HG02588 (cell line): ENCODE results near the gene TBRG4.

Experiments
- ATAC-seq: cut with Tn5 transposase; IDR thresholded peaks from one replicate; pipeline ENCODE4 v1.9.1; 2021; ENCODE audit warnings: mild to moderate bottlenecking, moderate library complexity; ENCODE audit not compliant: unreplicated experiment

TBRG4 gene

DNA sequence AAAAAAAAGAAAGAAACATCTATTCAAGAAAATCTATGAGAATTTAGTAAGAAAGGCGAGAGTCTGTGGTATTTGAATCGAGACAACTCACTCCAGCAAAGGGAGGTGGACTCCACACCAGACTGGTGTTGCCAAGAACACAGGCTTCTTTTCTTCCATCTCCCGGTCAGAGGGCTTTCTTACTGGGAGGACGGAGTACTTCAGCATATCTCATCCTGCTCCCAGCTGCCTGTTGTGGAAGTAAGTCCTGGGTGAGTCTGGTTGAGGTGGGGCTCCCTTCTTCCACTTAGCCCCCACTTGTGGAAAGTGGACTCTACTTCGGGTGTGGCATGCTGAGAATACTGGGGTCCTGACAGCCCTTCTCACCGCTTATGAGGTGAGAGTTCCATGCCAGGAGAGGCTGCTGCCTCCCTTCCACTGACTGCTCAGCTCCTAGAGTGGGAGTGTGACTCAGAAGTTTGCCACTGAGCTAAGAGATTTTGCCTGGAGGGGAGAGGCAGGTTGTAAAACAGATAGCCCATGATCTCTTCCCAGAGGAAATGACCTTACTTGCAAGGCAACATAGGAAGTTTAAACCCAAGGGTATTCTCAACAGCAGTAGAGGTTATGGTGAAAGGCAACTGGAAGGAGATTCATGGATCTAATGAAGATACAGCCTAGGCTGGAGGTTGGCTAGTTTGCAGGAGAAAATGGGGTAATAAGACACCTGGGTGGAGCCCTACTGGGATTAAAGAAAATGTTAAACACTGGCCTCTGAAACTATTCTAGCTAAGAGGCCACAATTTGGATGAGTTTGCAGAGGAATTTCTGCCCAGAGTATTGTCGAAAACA lies 19.2 kb downstream of the TBRG4 start:
- ATAC-seq, result no peak

DNA sequence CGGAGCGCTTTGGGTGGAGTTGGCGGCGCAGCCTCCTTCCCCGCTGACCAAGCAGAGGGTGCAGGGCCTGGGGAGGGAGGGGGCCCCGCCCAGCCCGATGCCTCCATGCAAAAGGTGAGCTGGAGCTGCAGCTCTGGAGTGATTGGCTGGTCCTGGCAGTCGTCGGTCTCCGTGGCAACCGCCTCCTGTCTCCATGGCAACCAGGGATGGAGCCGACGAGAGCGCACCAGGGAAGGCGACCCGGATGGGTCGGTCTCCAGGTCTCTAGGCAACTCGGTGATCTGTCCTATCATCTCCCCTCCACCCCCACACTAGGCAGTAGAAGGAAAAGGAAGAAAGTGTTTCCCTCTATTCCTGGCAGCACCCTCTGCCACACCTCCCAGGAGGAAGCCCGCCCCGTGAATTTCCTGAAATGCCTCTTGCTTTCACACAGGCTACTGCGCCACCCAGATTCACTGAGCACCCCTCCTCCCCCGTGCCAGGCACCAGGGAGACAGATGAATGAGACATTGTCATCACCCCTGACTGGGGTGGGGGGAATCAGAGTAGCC lies 22.1 kb downstream of the TBRG4 start:
- no peak for ATAC-seq

DNA sequence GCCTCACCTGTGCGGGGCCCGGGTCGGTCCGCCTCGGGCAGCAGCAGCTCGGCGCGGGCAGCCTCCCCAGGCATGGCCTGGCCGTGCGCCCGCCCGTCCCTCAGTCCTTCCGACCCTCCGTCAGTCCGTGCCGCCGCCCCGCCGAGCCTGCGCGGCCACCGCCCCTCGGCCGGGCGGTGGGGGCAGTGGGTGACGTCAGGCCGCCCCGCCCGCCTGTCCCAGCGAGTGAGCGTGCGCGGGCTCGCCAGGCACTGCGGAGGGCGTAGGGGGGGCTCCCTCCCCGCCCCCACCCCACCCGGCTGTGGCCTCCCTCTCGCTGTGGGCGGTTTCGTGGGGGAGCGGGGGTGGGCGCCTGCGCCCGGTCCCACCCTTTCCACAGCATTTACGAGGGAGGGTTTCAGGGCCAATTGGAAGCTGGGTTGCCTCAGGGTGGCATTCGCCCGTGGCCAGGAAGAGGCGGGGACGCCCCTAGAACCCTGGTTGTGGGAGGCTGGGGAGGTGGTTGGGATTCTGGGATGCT lies 22.6 kb downstream of the TBRG4 start, which contains the start of gene NACAD:
TSS of gene NACAD (minus strand) at position 149 of the 520 bp plus-strand sequence. CDS start at position 74, 75 bp downstream.
- ATAC-seq, result no peak

DNA sequence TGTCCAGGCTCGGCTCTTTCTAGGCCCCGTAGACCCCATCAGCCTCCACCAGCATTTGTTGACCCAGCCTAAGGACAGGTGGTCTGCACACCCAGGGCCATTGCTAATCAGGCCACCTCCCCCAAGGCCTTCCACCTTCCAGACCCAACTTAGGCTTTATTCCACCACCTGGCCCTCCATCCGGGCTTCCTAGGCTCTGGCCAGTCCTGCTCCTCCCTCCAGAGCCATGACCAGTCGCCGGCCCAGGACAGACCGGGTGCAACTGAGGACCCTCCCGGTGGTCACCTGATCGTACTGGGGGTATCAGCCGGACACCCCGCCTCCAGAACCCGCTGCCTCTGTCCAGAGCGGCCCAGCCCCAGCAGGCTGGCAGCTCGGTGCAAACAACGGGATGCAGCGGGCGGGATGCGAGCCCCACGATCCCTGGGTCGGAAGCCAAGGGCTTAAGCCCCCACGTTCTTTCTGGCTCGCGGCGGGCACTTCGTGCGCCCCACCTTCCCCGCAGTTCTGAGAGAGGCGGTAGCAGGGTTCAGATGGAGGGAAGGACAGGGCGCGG lies 23.3 kb downstream of the TBRG4 start:
- no peak for ATAC-seq

DNA sequence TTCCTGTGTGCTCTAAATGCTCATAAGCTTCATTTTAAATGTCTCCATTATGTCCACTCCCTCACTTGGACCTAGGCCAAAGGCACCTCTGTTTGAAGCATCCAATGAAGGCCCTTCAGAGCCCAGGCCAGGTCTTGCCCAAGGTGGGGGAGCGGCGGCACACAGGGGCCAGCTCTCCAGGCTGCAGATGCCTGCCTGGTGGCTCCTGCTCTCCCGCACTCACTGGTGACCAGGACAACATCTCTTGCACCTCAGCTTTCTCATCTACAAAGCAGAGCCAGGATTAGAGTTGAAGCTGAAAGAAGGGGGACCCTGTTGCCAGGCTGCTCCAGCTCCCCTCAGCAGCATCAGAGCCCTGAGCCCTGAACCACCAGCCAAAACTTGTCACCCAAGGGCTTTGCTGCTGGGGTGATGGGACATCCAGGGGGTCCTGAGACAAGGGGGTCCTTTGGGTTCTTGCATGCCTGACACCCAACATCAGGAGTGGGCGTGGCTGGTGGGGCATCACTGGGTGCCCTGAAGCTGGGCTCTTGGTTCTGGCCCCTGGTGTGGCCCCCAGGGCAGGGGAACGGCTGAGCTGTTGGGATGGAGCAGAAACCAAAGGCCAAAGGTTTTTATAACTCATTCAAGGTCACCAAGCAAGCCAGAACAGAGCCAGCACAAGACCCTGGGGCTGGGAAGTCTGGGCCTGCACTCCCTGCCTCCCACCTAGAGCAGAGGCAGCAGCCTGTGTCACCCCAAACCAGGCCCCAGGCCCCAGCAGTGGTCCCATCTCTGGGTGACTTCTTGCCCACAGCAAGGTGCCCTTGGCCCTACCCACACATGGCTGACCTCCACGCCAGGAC lies 24.0 kb downstream of the TBRG4 start:
- no peak for ATAC-seq

DNA sequence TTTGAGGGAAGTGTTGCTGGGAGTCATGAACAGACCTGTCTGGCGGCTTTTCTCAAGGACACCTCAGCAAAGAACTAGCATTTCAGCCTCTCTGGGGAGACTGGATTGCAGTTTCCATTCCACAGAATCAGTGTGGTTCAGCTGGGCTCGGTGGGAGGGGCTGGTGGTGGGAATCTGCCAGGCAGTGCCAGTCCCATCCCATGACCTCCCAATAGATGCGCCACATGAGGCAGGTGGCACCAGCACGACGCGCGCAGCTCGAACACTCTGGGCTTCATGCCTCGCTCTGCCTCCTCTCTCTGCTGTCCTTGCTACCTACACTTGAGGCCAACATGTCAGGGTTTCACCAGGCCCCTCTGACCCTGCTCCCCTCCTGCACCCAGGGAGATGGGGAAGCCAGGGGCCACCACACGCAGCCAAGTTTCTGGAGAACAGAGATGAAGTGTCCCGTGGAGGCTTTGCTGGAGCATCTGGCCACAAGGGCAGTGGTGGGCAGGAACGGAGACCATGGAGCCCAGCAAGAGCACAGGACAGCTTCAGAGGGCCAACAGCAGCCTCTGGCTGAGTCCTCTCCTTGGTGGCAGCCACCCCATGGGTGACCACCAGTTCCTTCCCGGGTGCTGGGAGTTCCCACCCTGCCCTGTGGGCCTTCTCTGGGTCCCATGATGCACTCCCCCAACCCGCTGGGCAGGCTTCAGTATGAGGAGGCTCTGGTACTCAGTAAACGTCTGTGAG lies 25.0 kb downstream of the TBRG4 start:
- no peak for ATAC-seq

DNA sequence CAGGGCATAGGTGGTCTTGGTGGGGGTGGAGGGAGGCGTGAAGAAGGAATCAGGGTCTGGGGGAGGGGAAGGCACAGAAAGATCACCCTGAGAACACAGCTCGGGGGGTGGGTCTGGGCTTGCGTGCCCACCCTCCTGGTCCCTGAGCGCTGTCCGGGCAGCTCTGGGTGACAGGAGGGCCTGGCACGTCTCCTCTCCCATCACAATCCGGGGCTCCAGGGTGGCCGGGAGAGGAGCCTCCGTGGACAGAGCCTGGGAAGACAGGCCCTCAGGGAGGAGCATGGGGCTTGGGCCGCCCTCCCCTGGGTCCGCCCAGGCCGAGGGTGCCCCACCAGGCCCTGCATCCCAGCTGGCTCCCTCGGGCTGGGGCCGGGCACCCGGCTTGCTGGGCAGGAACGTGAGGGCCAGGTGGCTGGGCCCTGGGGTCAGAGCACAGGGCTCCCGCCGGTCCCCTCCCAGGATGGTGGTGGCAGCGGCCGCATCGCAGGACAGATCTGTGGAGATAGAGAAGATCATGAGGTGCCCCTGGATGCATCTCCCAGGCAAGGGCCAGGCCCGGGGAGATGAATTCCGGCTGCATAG lies 25.8 kb downstream of the TBRG4 start:
- no peak for ATAC-seq

DNA sequence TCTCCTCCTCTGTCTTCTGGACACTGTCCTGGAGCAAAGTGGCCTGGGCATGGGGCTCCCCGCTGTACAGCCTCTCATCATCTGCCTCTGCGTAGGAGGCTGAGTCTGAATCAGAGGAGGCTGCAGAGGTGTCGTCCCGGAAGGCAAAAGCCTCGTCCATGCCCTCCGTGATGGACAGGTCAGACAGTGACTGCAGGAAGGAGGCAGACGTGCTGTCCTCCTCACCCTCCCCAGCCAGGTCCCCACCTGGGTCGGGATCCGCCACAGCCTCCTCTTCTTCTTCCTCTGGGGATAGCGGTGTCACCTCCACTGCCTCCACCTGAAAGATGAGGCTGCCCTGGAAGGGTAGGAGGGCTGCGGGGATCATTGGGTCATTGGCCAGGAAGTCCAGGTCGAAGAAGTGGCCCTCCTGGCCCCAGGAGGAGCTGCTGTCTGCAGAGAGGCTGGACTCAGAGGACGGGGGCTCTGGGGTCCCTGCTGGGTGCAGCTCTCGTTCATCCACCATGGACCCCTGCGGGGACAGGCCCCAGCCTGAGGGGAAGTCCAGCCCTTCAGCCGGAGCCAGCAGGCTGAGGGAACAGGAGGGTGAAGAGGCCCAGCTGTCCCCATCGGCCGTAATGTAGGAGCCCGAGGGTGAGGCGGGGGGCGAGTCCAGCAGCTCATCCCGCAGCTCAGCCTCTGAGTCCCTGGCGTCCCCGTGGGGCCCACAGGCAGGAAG lies 26.4 kb downstream of the TBRG4 start:
- no peak for ATAC-seq

DNA sequence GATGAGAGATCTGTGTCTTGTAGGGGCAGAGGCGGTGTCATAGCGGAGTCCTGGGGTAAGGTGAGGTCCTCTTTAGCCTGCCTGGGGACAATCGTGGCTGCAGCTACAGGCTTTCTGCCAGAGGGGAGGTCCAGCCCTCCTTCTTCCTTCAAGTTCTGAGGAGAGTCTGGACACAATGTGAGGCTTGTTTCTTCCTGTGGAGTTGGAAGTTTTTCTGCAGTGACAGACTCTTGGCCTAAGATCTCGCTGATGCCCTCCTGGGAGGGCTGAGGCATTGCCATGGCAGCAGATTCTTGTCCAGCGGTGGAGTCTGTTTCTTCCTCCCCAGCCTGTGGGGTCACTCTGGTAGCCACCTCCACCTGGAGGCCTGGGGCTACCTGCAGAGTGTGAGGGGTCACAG lies 27.2 kb downstream of the TBRG4 start:
- ATAC-seq, result no peak

DNA sequence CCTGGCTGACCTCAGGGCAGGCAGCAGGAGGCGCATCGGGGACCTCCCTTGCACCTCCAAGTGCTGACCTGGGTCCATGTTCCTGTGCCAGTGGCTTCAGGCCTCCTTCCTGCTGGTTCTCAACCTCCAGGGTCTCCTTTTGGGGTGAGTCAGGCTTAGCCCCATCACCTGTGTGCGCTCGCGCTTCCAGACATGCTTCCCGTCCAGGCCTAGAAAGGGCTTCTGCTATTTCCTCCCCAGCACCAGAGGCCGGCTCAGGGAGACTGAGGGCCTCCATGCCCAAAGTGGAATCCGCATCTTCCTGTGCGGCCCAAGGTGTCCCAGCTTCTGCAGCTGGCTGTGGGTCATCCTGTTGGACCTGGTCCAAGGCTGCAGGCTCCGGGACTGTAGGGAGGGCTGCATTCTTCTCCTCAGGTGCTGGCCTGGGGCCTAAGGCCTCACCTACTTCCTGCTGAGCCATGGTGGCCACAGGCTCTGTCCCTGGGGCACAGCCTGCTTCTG lies 28.6 kb downstream of the TBRG4 start:
- ATAC-seq, result no peak

DNA sequence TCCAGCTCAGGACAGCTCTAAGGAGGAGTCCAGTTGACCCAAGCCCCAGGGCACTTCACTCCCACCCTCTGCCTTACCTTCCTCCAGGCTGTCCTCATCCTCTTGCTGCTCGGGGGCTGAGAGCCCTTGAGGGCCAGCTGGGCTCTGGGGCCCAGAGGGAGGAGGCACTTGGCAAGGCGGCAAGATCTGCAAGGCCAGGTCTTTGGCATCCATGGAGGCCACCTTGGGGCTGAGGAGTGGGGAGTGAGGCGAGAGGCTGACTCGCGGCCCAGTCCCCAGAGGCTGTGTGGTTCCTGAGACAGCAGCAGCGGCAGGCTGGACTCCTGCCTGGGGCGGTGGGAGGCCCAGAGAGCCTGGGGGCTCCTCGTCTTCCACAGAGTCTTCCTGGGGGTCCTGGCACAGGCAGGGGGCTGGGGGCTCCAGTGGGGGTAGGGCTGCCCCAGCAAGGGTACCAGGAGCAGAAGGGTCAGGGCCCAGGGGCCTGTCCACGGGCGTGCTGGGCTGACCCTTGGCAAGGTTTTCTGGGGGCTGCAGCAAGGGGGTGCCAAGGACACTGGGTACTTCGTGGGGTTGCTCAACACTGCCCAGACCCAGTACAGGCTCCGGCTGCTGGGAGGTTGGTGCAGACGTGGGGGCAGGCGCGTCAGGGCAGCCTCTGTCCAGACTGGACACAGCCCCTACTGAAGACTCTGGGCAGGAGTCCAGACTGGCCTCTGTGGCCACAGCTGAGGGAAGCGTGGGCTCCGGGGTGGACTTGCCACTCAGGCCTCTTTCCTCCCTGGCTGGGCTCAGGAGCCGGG lies 29.3 kb downstream of the TBRG4 start:
- ATAC-seq, result no peak

DNA sequence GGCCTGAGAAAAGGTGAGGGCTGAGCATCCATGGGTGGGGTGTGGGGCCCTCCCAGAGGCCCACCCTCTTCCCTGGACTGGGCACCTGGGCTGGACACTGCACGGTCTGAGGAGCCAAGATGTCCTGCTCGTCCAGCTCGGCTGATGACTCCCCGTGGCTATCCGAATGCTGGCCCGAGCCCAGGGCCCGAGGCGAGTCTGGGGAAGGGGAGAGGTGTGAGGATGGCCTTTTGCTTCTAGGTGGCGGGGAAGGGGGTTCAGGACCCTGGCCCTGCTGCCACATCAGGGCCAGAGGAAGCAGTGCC lies 29.9 kb downstream of the TBRG4 start:
- no peak for ATAC-seq

DNA sequence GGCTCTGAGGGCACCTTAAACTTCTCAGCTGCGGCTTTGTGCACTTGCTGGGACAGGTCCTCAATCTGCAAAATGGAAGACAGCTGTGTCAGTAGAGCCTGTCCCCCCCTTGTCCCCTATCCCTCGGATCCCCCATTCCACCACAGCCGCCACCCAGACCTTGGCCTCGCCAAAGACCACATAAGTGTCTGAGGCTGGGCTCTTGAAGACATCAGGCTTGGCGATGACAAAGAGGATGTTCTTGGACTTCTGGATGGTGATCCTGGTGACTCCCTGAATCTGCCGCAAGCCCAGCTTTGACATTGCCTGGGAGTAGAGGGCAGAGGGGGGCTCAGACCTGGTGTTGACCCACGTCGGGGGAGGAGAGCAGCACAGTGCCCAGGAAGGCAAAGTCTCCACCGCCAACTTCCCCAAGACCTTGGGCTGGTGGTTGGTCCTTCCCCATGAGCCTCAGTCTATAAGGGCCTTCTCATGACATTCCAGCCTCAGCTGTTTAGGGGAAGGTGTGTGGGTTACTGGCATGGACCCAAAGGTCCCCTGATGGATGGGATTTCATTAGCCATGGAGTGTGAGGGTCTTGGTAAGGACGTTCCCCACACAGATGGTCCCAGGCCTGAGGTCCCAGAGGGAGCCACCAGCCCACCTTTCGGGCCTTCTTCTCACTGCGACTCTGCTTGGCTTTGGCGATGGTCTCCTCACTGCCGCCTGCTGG lies 30.4 kb downstream of the TBRG4 start:
- ATAC-seq, result no peak

DNA sequence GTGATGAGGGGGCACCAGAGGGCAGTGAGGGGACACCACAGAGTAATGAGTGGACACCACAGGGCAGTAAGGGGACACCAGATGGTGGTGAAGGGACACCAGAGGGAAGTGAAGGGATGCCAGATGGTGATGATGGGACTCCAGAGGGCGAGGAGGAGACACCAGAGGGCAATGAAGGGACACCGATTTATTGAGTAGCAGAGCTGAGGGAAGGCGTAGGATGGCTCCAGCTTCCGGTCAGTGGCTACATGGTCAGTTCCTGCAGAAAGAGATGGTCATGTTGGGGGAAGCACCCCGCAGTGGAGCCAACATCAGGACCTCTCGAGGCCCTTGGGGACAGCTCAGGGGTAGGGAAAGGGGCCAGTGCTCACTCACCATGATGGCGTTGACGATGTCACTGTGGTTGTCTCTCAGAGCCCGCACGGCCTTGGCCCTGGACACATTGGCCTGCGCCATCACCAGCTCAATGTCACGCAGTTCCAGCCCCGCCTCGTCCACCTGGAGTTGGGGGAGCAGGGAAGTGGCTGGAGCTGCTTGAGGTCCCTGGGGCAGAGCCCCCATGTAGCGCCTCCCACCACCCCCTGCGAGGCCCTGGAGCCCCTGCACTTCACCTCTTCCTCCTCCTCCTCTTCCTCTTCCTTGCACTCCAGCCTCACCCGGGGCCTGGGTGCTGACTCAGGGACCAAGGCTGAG lies 31.1 kb downstream of the TBRG4 start:
- ATAC-seq, result no peak

DNA sequence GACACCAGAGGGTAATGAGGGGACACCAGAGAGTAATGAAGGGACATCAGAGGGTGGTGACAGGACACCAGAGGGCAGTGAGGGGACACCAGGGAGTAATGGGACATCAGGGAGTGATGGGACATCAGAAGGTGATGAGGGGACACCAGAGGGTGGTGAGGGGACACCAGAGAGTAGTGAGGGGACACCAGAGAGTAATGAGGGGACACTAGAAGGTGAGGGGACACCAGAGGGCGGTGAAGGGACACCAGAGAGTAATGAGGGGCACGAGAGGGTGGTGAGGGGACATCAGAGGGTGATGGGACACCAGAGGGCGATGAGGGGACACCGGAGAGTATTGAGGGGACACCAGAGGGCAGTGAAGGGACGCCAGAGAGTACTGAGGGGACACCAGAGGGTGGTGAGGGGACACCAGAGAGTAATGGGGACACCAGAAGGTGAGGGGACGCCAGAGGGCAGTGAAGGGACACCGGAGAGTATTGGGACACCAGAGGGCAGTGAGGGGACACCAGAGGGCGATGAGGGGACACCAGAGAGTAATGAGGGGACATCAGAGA lies 33.3 kb downstream of the TBRG4 start:
- ATAC-seq, result no peak

DNA sequence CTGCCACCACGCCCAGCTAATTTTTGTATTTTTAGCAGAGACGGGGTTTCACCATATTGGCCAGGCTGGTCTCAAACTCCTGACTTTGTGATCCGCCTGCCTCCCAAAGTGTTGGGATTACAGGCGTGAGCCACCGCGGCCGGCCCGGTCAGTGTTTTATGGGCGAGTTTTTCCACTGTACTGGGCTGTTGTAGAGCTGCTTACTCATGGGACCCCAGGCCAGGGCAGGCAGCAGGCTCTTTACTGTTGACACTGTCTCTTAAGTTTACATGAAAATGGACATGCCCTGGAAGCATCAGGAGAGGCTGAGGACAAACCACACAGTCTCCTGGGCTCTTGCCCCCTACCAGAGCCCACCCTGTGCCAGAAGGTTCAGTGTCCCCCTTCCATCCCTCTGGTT lies 33.9 kb downstream of the TBRG4 start:
- ATAC-seq, result no peak

DNA sequence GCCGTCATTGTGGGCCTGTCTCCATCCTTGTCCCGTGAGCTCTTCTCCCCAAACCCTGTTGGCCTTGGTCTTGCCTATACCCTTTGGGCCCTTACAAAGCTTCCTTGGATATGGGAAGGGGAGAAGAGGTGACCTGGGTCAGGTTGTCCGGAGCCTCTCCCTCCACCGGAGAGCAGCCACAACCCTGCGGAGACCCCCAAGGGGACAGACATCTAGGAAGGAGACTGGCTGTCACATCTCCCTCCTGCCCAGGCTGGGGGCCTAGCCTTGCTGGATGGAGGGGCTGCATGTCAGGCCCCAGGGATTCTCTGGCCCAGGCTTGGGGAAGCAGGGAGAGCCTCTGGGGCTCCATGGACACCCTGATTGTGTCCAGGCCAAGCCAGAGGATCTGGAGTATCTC lies 34.6 kb downstream of the TBRG4 start:
- ATAC-seq, result no peak
